DND-41 (cell line): ENCODE data around the gene CAPZA1.

Source experiments
- ATAC-seq: fragments of 200-7000 bp; cut with Tn5 transposase; 3 replicates; pipeline ENCODE4 v1.9.1; 2021; ENCODE audit warnings: low read depth; ENCODE audit not compliant: insufficient read depth
- DNase-seq: peaks from one replicate; pipeline ENCODE4 v3.0.0-alpha.2; 2020
- H2AFZ ChIP-seq: 2 replicates; pipeline ENCODE4 v1.6.0; 2012; ENCODE audit warnings: low read depth, low read length
- H3K27ac ChIP-seq: 2 replicates; pipeline ENCODE4 v1.5.1; 2012; ENCODE audit warnings: low read length, inconsistent platforms
- H3K27me3 ChIP-seq: fragments of 200-600 bp; sonication (generic); 2 replicates; pipeline ENCODE4 v1.6.0; 2012; ENCODE audit warnings: low read length, mild to moderate bottlenecking, inconsistent platforms; ENCODE audit not compliant: insufficient read depth, poor library complexity
- H3K36me3 ChIP-seq: 2 replicates; pipeline ENCODE4 v1.5.1; 2012; ENCODE audit warnings: low read length, inconsistent platforms; ENCODE audit not compliant: insufficient read depth
- H3K4me1 ChIP-seq: 2 replicates; pipeline ENCODE4 v1.5.1; 2012; ENCODE audit warnings: mild to moderate bottlenecking, low read length; ENCODE audit not compliant: insufficient read depth
- H3K4me2 ChIP-seq: 2 replicates; pipeline ENCODE4 v1.6.0; 2012; ENCODE audit warnings: mild to moderate bottlenecking, moderate library complexity, low read length, inconsistent platforms; ENCODE audit not compliant: insufficient read depth
- H3K4me3 ChIP-seq, 2 experiments: fragments of 200-600 bp in 1 of 2; shearing (Covaris generic) in 1 of 2; 2 replicates each; pipeline ENCODE4 v1.5.1; 2012 to 2016; ENCODE audit warnings: inconsistent platforms in 2 of 2, low read length in 2 of 2, mild to moderate bottlenecking in 2 of 2, low read depth in 1 of 2, moderate library complexity in 1 of 2
- H3K79me2 ChIP-seq: 2 replicates; pipeline ENCODE4 v1.6.0; 2012; ENCODE audit warnings: low read length, inconsistent platforms; ENCODE audit not compliant: insufficient read depth
- H3K9ac ChIP-seq: 2 replicates; pipeline ENCODE4 v1.6.0; 2012; ENCODE audit warnings: low read depth, mild to moderate bottlenecking, inconsistent platforms, low read length, moderate library complexity
- H3K9me3 ChIP-seq: 2 replicates; pipeline ENCODE4 v1.5.1; 2012; ENCODE audit warnings: low read length, moderate library complexity, mild to moderate bottlenecking, inconsistent platforms; ENCODE audit not compliant: insufficient read depth, severe bottlenecking
- H4K20me1 ChIP-seq: 2 replicates; pipeline ENCODE4 v1.6.0; 2012; ENCODE audit warnings: low read length; ENCODE audit not compliant: insufficient read depth
- CTCF ChIP-seq: IDR thresholded peaks from 2 replicates; pipeline ENCODE4 v1.5.1; 2012; ENCODE audit warnings: borderline replicate concordance, low read length, moderate library complexity, mild to moderate bottlenecking; ENCODE audit not compliant: poor library complexity, severe bottlenecking; ENCODE audit errors: extremely low read depth
- EZH2 ChIP-seq: IDR thresholded peaks from 3 replicates; pipeline ENCODE4 v1.6.1; 2012; ENCODE audit warnings: borderline replicate concordance, low read depth, mild to moderate bottlenecking, moderate library complexity, low read length, inconsistent platforms; ENCODE audit not compliant: severe bottlenecking

The CAPZA1 gene

GRCh38 chr1:112625696-112626095 lies 6.1 kb downstream of the CAPZA1 start:
- no peak overlapping the region for H3K27ac ChIP-seq
- H3K4me3 ChIP-seq: no peak overlapping the region
- TF ChIP-seq EZH2 (no peak), CTCF (no peak)
- peaks cover 33% of the 10 kb centered on the region for H3K36me3 ChIP-seq
- DNase-seq (no peak), ATAC-seq (no peak)
- no peak overlapping the region for H3K9ac ChIP-seq
- H2AFZ ChIP-seq: no peak overlapping the region
- peaks cover 98% of the 10 kb centered on the region for H3K79me2 ChIP-seq
- peaks cover 73% of the 10 kb centered on the region for H4K20me1 ChIP-seq
- no peaks in the 10 kb centered on the region for H3K9me3 ChIP-seq
- H3K27me3 ChIP-seq: no peaks in the 10 kb centered on the region
- peaks cover 36% of the 10 kb centered on the region for H3K4me1 ChIP-seq
- peak overlapping the region; percentile 9; the same call in 1 of the 2 replicates for H3K4me2 ChIP-seq

DNA sequence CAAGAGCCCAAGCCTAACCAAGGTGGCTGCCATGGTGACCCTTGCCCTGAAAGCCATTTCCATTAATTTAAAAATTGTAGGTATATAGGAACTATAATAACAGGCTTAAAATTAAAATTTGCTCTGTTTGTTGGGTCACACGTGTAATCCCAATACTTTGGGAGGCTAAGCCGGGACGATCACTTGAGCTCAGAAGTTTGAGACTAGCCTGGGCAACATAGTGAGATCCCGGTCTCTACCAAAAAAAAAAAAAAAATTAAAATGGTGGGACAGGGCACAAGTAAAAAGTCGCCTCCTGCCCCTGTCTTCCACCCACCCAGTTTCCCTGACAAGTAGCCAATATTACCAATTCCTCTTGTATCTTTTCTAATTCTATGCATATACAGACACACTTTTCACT lies 6.6 kb downstream of the CAPZA1 start:
- Histone ChIP-seq H3K9ac (no peak overlapping the region), H3K36me3 (peaks cover 38% of the 10 kb centered on the region), H3K79me2 (peaks cover 98% of the 10 kb centered on the region), H3K27me3 (no peaks in the 10 kb centered on the region), H3K4me1 (peaks cover 31% of the 10 kb centered on the region), H2AFZ (no peak overlapping the region), H3K27ac (no peak overlapping the region), H4K20me1 (peaks cover 76% of the 10 kb centered on the region), H3K4me2 (peak overlapping the region; percentile 9; the same call in 1 of the 2 replicates), H3K9me3 (no peaks in the 10 kb centered on the region), H3K4me3 (no peak overlapping the region)
- no peak for ATAC-seq
- TF ChIP-seq EZH2: no peak
- TF ChIP-seq CTCF: no peak
- DNase-seq: no peak

GRCh38 chr1:112626887-112627286 lies 7.3 kb downstream of the CAPZA1 start:
- H3K4me3 ChIP-seq: no peak overlapping the region
- peaks cover 24% of the 10 kb centered on the region; the same call in 1 of the 2 replicates for H3K4me1 ChIP-seq
- H3K36me3 ChIP-seq: peaks cover 43% of the 10 kb centered on the region
- no peak for ATAC-seq
- no peak for DNase-seq
- no peak overlapping the region for H3K27ac ChIP-seq
- no peak overlapping the region for H3K4me2 ChIP-seq
- TF ChIP-seq CTCF (no peak), EZH2 (no peak)
- H3K27me3 ChIP-seq: no peaks in the 10 kb centered on the region
- H3K9ac ChIP-seq: no peak overlapping the region
- H3K9me3 ChIP-seq: no peaks in the 10 kb centered on the region
- H3K79me2 ChIP-seq: peaks cover 98% of the 10 kb centered on the region
- peaks cover 83% of the 10 kb centered on the region for H4K20me1 ChIP-seq
- no peak overlapping the region for H2AFZ ChIP-seq

- Histone ChIP-seq H3K9ac (no peak overlapping the region), H3K4me2 (peak overlapping the region; percentile 19; the same call in 1 of the 2 replicates), H3K27ac (no peak overlapping the region), H3K36me3 (peaks cover 52% of the 10 kb centered on the region), H4K20me1 (peaks cover 87% of the 10 kb centered on the region), H3K4me1 (peaks cover 19% of the 10 kb centered on the region; the same call in 1 of the 2 replicates), H2AFZ (no peak overlapping the region), H3K79me2 (peaks cover 99% of the 10 kb centered on the region), H3K9me3 (no peaks in the 10 kb centered on the region), H3K4me3 (no peak overlapping the region), H3K27me3 (no peaks in the 10 kb centered on the region)
- no peak for TF ChIP-seq CTCF
- DNase-seq: no peak
- ATAC-seq: no peak
Observed at GRCh38 chr1:112628516-112628915, 8.9 kb downstream of the CAPZA1 start.
